CD14-positive monocyte (primary cell): ENCODE data around the gene PLCH2. TPM values are rescaled to one million over a fixed set of nuclear protein-coding genes. Genes with fewer than 3 reads are reported as not detected.

Experiments
- DNase-seq, 3 donors: peaks; one replicate each; pipeline ENCODE4 v3.0.0-alpha.2; 2011 to 2022
- H2AFZ ChIP-seq: 2 replicates; pipeline ENCODE4 v1.6.0; 2012; ENCODE audit warnings: mild to moderate bottlenecking, low read depth, low read length, inconsistent platforms; ENCODE audit not compliant: insufficient read depth, poor library complexity, severe bottlenecking
- H3K27ac ChIP-seq, 2 donors: 1 replicate in 1 of 2; 2 replicates in 1 of 2; pipeline ENCODE4 v1.5.1; 2012 to 2013; ENCODE audit warnings: low read length in 2 of 2, control low read depth in 1 of 2, inconsistent platforms in 1 of 2, low read depth in 1 of 2, mild to moderate bottlenecking in 1 of 2
- H3K27me3 ChIP-seq, 2 donors: one replicate each; pipeline versions ENCODE4 v1.6.0 to v1.6.1; 2011 to 2013; ENCODE audit warnings: low read length in 2 of 2; ENCODE audit not compliant: control insufficient read depth in 2 of 2, insufficient read depth in 2 of 2
- H3K36me3 ChIP-seq, 2 donors: replicated peaks in 1 of 2; 1 replicate in 1 of 2; 2 replicates in 1 of 2; pipeline versions ENCODE4 v1.5.1 to v1.6.1; 2012 to 2013; ENCODE audit warnings: low read length in 2 of 2, control low read depth in 1 of 2, inconsistent platforms in 1 of 2, mild to moderate bottlenecking in 1 of 2; ENCODE audit not compliant: insufficient read depth in 2 of 2, control insufficient read depth in 1 of 2
- H3K4me1 ChIP-seq, 2 donors: 1 replicate in 1 of 2; 2 replicates in 1 of 2; pipeline versions ENCODE4 v1.5.1 to v1.6.1; 2012 to 2013; ENCODE audit warnings: low read length in 2 of 2, control low read depth in 1 of 2, inconsistent platforms in 1 of 2, mild to moderate bottlenecking in 1 of 2, moderate library complexity in 1 of 2; ENCODE audit not compliant: insufficient read depth in 2 of 2, control insufficient read depth in 1 of 2
- H3K4me2 ChIP-seq: replicated peaks from 2 replicates; pipeline ENCODE3; 2012; ENCODE audit warnings: low read length, moderate library complexity, mild to moderate bottlenecking; ENCODE audit not compliant: poor library complexity, severe bottlenecking; ENCODE audit errors: extremely low read depth
- H3K4me3 ChIP-seq, 3 experiments: fragments of 200-600 bp in 1 of 3; sonication (generic) in 1 of 3; replicated peaks in 1 of 3; 1 replicate in 2 of 3; 2 replicates in 1 of 3; pipeline ENCODE4 v1.5.1; 2011 to 2013; ENCODE audit warnings: low read length in 3 of 3, mild to moderate bottlenecking in 3 of 3, control low read depth in 2 of 3, low read depth in 2 of 3, inconsistent platforms in 1 of 3, moderate library complexity in 1 of 3
- H3K79me2 ChIP-seq: 2 replicates; pipeline ENCODE4 v1.6.0; 2012; ENCODE audit warnings: mild to moderate bottlenecking, control low read depth, inconsistent platforms, low read length, moderate library complexity; ENCODE audit not compliant: insufficient read depth
- H3K9ac ChIP-seq: 2 replicates; pipeline ENCODE4 v1.6.0; 2017; ENCODE audit warnings: low read length, mild to moderate bottlenecking; ENCODE audit not compliant: insufficient read depth, poor library complexity, severe bottlenecking
- H3K9me3 ChIP-seq, 2 donors: replicated peaks in 1 of 2; 1 replicate in 1 of 2; 2 replicates in 1 of 2; pipeline versions ENCODE4 v1.5.1 to v1.6.1; 2012 to 2013; ENCODE audit warnings: low read length in 2 of 2, control low read depth in 1 of 2; ENCODE audit not compliant: control insufficient read depth in 1 of 2, insufficient read depth in 1 of 2
- H4K20me1 ChIP-seq: 2 replicates; pipeline ENCODE4 v1.6.0; 2012; ENCODE audit warnings: mild to moderate bottlenecking, low read length, control low read depth, moderate library complexity; ENCODE audit not compliant: insufficient read depth
- H3K27ac Mint-ChIP-seq, 7 donors: one replicate each; pipeline ENCODE4 v1.8.0; 2020; ENCODE audit warnings: mild to moderate bottlenecking in 7 of 7, mixed read lengths in 7 of 7, moderate library complexity in 6 of 7, inconsistent platforms in 2 of 7
- H3K27me3 Mint-ChIP-seq, 3 donors: one replicate each; pipeline ENCODE4 v1.8.0; 2021 to 2022; ENCODE audit warnings: low read depth in 3 of 3, mild to moderate bottlenecking in 3 of 3, mixed read lengths in 3 of 3, moderate library complexity in 3 of 3, inconsistent platforms in 1 of 3
- H3K36me3 Mint-ChIP-seq, 2 donors: one replicate each; pipeline ENCODE4 v1.8.0; 2020; ENCODE audit warnings: mixed read lengths in 2 of 2, inconsistent platforms in 1 of 2, mild to moderate bottlenecking in 1 of 2
- H3K4me1 Mint-ChIP-seq: one replicate; pipeline ENCODE4 v1.8.0; 2020; ENCODE audit warnings: mild to moderate bottlenecking, mixed read lengths
- H3K4me3 Mint-ChIP-seq, 2 donors: one replicate each; pipeline ENCODE4 v1.8.0; 2020; ENCODE audit warnings: mild to moderate bottlenecking in 2 of 2, mixed read lengths in 2 of 2, moderate library complexity in 1 of 2
- H3K9me3 Mint-ChIP-seq, 7 donors: one replicate each; pipeline ENCODE4 v1.8.0; 2020 to 2022; ENCODE audit warnings: mixed read lengths in 7 of 7, mild to moderate bottlenecking in 6 of 7, moderate library complexity in 6 of 7, inconsistent platforms in 2 of 7
- WGBS: methylation state at CpG from one replicate; pipeline ENCODE4 v1.1.5; 2013; ENCODE audit warnings: missing lambda C conversion rate; ENCODE audit not compliant: insufficient coverage; 5-methylcytosine and 5-hydroxymethylcytosine counted together
- intact Hi-C, 2 donors: fragments of 100-400 bp; cut with micrococcal nuclease; formaldehyde crosslinking; loops; one replicate each; pipeline versions ENCODE4 v1.15.0 to v1.15.1; 2023
- polyA plus RNA-seq, 3 donors: library from polyadenylated mRNA; depleted of rRNA in 1 of 3; unstranded in 2 of 3; stranded (reverse) in 1 of 3; fragments of 300-500 nt in 2 of 3; fragments of >200 nt in 1 of 3; fragmentation: Illumina TruSeq in 2 of 3; gene quantifications; 1 replicate in 2 of 3; 2 replicates in 1 of 3; pipeline ENCODE4 v1.2.3, GENCODE V29; 2012 to 2021
- TF ChIP-seq, protein P1 (sequence below): fragments of 200-600 bp; IDR thresholded peaks from one replicate; pipeline ENCODE4 v1.8.0; 2022; ENCODE audit warnings: antibody characterized with exemption, mild to moderate bottlenecking

The PLCH2 gene
- polyA plus RNA-seq, 3 donors, result 1.2 TPM; not detected in 2

DNA sequence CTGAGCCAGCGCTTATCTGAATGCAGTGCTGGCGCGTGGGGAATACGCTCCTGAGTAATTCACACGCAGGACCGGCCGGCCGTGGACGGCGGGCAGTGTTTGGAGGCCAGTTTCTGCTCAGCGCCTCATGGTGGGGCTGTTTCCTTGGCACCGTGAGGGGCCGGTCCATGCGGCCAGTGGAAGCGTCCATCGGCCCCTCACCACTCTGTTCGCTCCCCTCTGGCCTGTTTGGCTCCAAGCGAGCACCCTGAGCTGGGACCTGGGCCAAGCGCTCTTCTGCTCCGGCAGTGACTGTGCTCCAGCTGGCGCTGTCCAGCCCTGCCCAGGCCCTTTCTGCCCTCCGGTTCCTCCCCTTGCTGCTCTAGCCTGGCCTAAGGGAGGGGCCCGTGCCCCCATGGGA is 16.3 kb upstream of the PLCH2 start:
- no peak overlapping the region for H3K27ac ChIP-seq
- H3K36me3 ChIP-seq, result no peaks in the 10 kb centered on the region
- no peak overlapping the region for H3K9ac ChIP-seq
- no peaks in the 10 kb centered on the region for H3K9me3 ChIP-seq
- H4K20me1 ChIP-seq, result no peaks in the 10 kb centered on the region
- no peak overlapping the region for H3K4me2 ChIP-seq
- no peaks in the 10 kb centered on the region for H3K27me3 ChIP-seq
- 85% methylated on average over 23 of the region's 23 CpGs for WGBS
- TF ChIP-seq, protein P1, sequence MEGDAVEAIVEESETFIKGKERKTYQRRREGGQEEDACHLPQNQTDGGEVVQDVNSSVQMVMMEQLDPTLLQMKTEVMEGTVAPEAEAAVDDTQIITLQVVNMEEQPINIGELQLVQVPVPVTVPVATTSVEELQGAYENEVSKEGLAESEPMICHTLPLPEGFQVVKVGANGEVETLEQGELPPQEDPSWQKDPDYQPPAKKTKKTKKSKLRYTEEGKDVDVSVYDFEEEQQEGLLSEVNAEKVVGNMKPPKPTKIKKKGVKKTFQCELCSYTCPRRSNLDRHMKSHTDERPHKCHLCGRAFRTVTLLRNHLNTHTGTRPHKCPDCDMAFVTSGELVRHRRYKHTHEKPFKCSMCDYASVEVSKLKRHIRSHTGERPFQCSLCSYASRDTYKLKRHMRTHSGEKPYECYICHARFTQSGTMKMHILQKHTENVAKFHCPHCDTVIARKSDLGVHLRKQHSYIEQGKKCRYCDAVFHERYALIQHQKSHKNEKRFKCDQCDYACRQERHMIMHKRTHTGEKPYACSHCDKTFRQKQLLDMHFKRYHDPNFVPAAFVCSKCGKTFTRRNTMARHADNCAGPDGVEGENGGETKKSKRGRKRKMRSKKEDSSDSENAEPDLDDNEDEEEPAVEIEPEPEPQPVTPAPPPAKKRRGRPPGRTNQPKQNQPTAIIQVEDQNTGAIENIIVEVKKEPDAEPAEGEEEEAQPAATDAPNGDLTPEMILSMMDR, result no peak
- H2AFZ ChIP-seq, result no peak overlapping the region
- H3K4me1 ChIP-seq, result no peaks in the 10 kb centered on the region
- peaks cover 0 to 1% (median 0%) of the 10 kb centered on the region in 7 donors for H3K9me3 Mint-ChIP-seq
- DNase-seq, result no peak
- no peaks in the 10 kb centered on the region for H3K79me2 ChIP-seq
- H3K36me3 Mint-ChIP-seq, result no peaks in the 10 kb centered on the region
- intact Hi-C loops, result no loop called here
- peaks cover 4 to 10% (median 5%) of the 10 kb centered on the region in 3 donors for H3K27me3 Mint-ChIP-seq
- no peak overlapping the region for H3K27ac Mint-ChIP-seq
- no peak overlapping the region for H3K4me3 ChIP-seq
- H3K4me1 Mint-ChIP-seq, result no peaks in the 10 kb centered on the region
- H3K4me3 Mint-ChIP-seq, result no peak overlapping the region

DNA sequence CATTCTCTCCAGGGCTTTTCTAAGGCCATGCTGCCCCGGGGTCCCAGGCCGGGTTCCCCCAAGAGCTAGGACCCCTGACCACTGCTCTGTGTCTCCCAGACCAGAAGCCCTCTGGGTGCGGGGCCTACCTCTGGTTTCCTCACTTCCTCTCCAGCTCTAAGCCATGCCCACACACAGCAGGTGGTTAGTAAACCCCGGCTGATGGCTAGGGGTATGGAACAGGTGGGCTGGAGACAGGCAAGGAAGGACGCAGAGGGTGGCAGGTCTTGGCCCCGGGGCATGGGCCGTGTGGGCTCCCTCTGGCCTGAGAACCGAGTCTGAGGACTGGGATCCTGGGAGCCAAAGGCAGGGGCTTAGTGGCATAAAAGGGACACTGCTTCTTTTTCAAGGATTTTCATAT is 15.9 kb upstream of the PLCH2 start:
- no peak overlapping the region for H3K9ac ChIP-seq
- no peaks in the 10 kb centered on the region for H3K4me1 ChIP-seq
- Mint-ChIP-seq H3K9me3 (peaks cover 0 to 1% (median 0%) of the 10 kb centered on the region in 7 donors), H3K4me3 (no peak overlapping the region), H3K27me3 (peaks cover 4 to 10% (median 6%) of the 10 kb centered on the region in 3 donors), H3K27ac (no peak overlapping the region), H3K36me3 (no peaks in the 10 kb centered on the region), H3K4me1 (no peaks in the 10 kb centered on the region)
- no peak overlapping the region for H3K4me2 ChIP-seq
- no peak for DNase-seq
- H3K79me2 ChIP-seq, result no peaks in the 10 kb centered on the region
- no peaks in the 10 kb centered on the region for H3K27me3 ChIP-seq
- TF ChIP-seq, protein P1, result no peak
- no peaks in the 10 kb centered on the region for H3K36me3 ChIP-seq
- H2AFZ ChIP-seq, result no peak overlapping the region
- no peaks in the 10 kb centered on the region for H3K9me3 ChIP-seq
- no peak overlapping the region for H3K4me3 ChIP-seq
- WGBS, result 81% methylated on average over 7 of the region's 8 CpGs
- H4K20me1 ChIP-seq, result no peaks in the 10 kb centered on the region
- H3K27ac ChIP-seq, result no peak overlapping the region
- intact Hi-C loops, result no loop called here
